Thyroid gland (tissue), 4 donors: Measurements from ENCODE around the gene PARD3B.

Experiments used
- CTCF ChIP-seq, 6 experiments: fragments of 200-600 bp in 3 of 6; fragments of 450-650 bp in 3 of 6; sonication (generic) in 3 of 6; IDR thresholded peaks; one replicate each; pipeline ENCODE4 v1.5.1; 2016 to 2019; ENCODE audit warnings: antibody characterized with exemption in 6 of 6, mild to moderate bottlenecking in 2 of 6, inconsistent platforms in 1 of 6, moderate library complexity in 1 of 6
- POLR2A ChIP-seq, 2 donors: fragments of 450-650 bp; IDR thresholded peaks; one replicate each; pipeline ENCODE4 v1.6.1; 2017; ENCODE audit warnings: antibody characterized with exemption in 2 of 2, mild to moderate bottlenecking in 2 of 2, moderate library complexity in 1 of 2

- TF ChIP-seq CTCF (IDR thresholded peaks at IDR 0.05) (no peak), POLR2A (IDR thresholded peaks at IDR 0.05) (no peak)
Measured at GRCh38 chr2:205409411-205409810, 864.1 kb downstream of the PARD3B start.
